Measurements from ENCODE around the gene RBM3.

Gene RBM3

DNA sequence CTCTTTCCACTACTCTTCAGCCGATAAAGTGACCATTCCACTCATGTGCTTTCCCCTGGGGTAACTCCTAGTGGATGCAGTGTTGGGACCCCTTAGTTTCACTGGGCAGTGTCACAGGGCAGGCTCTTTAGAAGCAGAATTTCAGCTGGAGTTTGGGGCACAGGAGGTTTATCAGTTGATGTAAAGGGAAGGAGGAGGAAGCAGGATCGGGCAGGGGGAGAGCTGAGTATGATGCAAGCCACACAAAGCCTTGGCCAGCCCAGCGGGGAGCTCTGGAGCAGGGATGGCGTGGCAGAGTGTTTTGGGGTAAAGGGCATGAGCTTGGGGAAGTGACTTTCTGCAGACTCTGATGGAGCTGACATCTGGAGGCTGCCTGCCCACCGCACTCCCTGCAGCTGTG lies 42.3 kb downstream of the RBM3 start:
- DNase-seq = no peak

GRCh38 chrX:48617542-48618340 lies 43.5 kb downstream of the RBM3 start:
- DNase-seq = no peak

- DNase-seq = no peak
Measured at GRCh38 chrX:48626401-48627298, 52.4 kb downstream of the RBM3 start.

Data from right kidney (tissue), 1 donor.